ENCODE measurements around the gene BLOC1S3. TPM values are rescaled to one million over a fixed set of nuclear protein-coding genes. Genes with fewer than 3 reads are reported as not detected.
A peak's percentile ranks its signal among the peaks of the same experiment; 100 is the strongest.

The BLOC1S3 gene
- total RNA-seq, 1 donor from 2014 or later = 11.5 TPM

DNA sequence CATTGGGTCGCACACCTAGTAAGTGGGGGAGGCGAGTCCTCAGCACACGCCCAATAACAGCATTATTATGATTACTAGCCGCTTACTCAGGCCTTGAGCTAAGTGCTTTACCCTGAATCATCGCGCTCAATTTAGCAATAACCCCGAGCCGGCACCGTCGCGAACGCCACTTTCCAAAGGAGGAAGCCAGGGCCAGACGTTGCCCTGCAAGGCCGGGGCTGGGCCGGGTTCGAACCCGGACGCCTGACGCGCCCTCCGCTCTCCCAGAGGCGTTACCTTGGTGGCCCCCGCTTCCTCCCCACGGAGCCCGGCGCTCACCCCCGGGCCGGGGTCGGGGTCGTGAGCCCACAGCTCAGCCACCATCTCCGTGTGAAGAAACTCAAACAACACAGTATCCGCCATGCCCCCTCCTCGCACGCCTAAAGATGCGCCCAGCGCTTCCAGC lies 745 bp upstream of the BLOC1S3 start, which contains the start of gene TRAPPC6A:
Gene TRAPPC6A (minus strand): TSS at position 421 of the 445 bp plus-strand sequence. CDS start 19 bp downstream, at position 402.
- peak; percentile 20 for DNase-seq (ENCODE audit: low read depth)
- TF ChIP-seq, protein P1, sequence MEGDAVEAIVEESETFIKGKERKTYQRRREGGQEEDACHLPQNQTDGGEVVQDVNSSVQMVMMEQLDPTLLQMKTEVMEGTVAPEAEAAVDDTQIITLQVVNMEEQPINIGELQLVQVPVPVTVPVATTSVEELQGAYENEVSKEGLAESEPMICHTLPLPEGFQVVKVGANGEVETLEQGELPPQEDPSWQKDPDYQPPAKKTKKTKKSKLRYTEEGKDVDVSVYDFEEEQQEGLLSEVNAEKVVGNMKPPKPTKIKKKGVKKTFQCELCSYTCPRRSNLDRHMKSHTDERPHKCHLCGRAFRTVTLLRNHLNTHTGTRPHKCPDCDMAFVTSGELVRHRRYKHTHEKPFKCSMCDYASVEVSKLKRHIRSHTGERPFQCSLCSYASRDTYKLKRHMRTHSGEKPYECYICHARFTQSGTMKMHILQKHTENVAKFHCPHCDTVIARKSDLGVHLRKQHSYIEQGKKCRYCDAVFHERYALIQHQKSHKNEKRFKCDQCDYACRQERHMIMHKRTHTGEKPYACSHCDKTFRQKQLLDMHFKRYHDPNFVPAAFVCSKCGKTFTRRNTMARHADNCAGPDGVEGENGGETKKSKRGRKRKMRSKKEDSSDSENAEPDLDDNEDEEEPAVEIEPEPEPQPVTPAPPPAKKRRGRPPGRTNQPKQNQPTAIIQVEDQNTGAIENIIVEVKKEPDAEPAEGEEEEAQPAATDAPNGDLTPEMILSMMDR (conservative IDR thresholded peaks at IDR 0.05; ENCODE audit: low read depth, low read length) = no peak

DNA sequence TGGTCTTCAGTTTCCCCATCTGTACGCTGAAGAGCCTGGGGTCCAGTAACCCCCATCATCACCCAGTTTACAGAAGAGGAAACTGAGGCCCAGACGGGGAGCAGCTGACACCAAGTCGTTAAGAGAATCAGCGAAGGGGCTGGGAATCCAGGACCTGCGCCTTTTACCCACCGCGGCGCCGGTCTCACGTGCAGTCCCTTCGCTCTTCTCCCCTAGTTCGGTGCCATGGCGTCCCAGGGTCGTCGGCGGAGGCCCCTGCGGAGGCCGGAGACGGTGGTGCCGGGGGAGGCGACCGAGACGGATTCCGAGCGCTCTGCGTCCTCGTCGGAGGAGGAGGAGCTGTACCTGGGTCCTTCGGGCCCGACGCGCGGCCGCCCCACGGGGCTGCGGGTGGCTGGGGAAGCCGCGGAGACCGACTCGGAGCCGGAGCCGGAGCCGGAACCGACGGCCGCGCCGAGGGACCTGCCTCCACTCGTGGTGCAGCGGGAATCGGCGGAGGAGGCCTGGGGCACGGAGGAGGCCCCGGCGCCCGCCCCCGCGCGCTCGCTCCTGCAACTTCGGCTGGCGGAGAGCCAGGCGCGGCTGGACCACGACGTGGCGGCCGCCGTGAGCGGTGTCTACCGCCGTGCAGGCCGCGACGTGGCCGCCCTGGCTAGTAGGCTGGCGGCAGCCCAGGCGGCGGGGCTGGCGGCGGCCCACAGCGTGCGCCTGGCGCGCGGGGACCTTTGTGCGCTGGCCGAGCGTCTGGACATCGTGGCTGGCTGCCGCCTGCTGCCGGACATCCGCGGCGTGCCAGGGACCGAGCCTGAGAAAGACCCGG lies 698 bp downstream of the BLOC1S3 start:
- H3K4me3 ChIP-seq (ENCODE audit: low read depth, low read length) = peak overlapping the region; percentile 98
- DNase-seq (ENCODE audit: low read depth) = no peak
- TF ChIP-seq, protein P1 (conservative IDR thresholded peaks at IDR 0.05; ENCODE audit: low read depth, low read length) = no peak

More for the DNA sequence above, 745 bp upstream of the BLOC1S3 start, which contains the start of gene TRAPPC6A:
- peak within 1 kb of the TSS; percentile 98 for H3K4me3 ChIP-seq (ENCODE audit: low read depth, low read length)

DNA sequence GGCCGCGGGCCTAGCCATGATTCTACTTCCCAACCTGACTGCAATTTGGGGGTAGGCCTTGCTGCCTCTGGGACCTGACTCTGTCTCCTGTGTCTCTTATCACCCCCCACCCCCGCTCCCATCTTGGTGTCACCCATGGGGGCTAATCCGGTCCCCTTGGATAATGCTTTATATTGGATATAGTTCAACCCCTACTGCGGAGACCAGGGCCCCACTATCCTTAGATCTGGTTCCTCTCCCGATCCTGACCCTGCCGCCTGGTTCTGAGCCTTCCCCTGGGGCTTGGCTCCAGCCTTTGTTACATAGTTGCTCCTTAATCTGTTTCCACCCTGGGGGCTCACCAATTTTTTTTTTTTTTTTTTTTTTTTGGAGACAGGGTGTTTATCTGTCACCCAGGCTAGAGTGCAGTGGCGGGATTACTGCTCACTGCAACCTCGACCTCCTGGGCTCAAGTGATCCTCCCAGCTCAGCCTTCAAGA lies 1.3 kb downstream of the BLOC1S3 start:
- H3K4me3 ChIP-seq (ENCODE audit: low read depth, low read length) = peak overlapping the region; percentile 98
- TF ChIP-seq, protein P1 (conservative IDR thresholded peaks at IDR 0.05; ENCODE audit: low read depth, low read length) = no peak
- no peak for DNase-seq (ENCODE audit: low read depth)

DNA sequence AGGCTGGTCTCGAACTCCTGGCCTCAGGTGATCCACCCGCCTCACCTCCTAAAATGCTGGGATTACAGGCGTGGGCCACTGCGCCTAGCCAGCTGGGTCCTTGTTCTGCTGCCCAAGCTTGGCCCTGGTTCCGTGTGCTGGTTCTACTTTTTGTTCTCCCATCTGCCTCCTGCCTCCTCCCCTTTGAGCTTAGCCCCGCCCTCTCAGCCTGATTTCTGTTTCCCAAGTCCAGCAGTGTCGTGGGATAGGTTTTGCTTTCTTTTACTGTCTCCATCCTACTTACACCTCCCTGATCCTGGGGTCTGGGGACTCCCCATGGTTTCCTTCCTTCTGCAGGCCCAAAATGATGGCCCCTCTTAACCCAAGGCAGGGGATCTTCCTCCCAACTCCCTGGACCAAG lies 2.4 kb downstream of the BLOC1S3 start:
- TF ChIP-seq, protein P1 (conservative IDR thresholded peaks at IDR 0.05; ENCODE audit: low read depth, low read length) = no peak
- DNase-seq (ENCODE audit: low read depth) = no peak
- no peak overlapping the region for H3K4me3 ChIP-seq (ENCODE audit: low read depth, low read length)

DNA sequence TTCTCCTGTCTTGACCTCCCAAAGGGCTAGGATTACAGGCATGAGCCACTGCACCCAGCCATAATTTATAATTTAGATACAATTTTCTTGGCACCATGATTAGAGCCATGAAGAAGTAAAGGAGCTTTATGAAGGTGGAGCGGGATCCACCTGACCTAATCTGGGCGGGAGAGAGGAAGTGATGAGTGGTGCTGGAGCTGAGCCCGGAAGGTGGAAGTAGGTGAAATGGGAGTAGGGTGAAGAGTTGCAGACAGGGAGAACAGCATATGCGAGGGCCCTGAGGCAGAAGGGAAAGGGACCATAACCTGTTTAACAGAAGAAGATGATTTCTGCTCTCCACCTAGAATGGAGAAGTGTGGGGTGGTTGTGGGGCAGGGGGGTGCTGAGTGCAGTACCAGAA lies 4.2 kb downstream of the BLOC1S3 start:
- no peak overlapping the region for H3K4me3 ChIP-seq (ENCODE audit: low read depth, low read length)
- DNase-seq (ENCODE audit: low read depth) = no peak
- TF ChIP-seq, protein P1 (conservative IDR thresholded peaks at IDR 0.05; ENCODE audit: low read depth, low read length) = no peak

DNA sequence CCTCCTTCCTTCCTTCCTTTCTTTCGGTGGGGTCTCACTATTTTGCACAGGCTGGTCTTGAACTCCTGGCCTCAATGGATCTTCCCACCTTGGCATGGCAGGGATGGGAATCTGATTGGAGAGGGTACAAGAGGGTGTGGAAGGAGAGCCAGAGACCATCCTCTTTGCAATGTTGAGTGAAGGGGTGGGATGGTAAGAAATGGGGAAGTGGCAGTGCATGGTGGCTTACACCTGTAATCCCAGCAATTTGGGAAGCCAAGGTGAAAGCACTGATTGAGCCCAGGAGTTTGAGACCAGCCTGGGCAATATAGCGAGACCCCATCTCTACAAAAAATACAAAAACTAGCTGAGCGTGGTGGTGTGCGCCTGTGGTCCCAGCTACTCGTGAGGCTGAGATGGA lies 5.5 kb downstream of the BLOC1S3 start:
- H3K4me3 ChIP-seq (ENCODE audit: low read depth, low read length) = no peak overlapping the region
- TF ChIP-seq, protein P1 (conservative IDR thresholded peaks at IDR 0.05; ENCODE audit: low read depth, low read length) = no peak
- no peak for DNase-seq (ENCODE audit: low read depth)
